ENCODE data around the gene SMYD3. TPM values are rescaled to one million over a fixed set of nuclear protein-coding genes. Genes with fewer than 3 reads are reported as not detected.

Gene SMYD3
- total RNA-seq, 1 donor from 2014 or later = 28.3 TPM

GRCh38 chr1:245867738-245868137 lies 639.3 kb downstream of the SMYD3 start:
- no peak for DNase-seq

- DNase-seq = no peak
Observed at GRCh38 chr1:245864872-245865271, 642.2 kb downstream of the SMYD3 start.

- DNase-seq = no peak
Observed at GRCh38 chr1:245863566-245864184, 643.4 kb downstream of the SMYD3 start.

- no peak for DNase-seq
Observed at GRCh38 chr1:245862812-245863540, 644.1 kb downstream of the SMYD3 start.

- peak; percentile 14 for DNase-seq
Observed at GRCh38 chr1:245860657-245861544, 646.2 kb downstream of the SMYD3 start.

GRCh38 chr1:245859493-245860114 lies 647.5 kb downstream of the SMYD3 start:
- no peak for DNase-seq

- DNase-seq = peak; percentile 28
Observed at GRCh38 chr1:245858722-245859492, 648.2 kb downstream of the SMYD3 start.

GRCh38 chr1:245858022-245858721 lies 648.9 kb downstream of the SMYD3 start:
- no peak for DNase-seq

- no peak for DNase-seq
Observed at GRCh38 chr1:245856944-245857531, 650.0 kb downstream of the SMYD3 start.

- DNase-seq = no peak
Observed at GRCh38 chr1:245855846-245856730, 651.0 kb downstream of the SMYD3 start.

GRCh38 chr1:245853291-245853690 lies 653.8 kb downstream of the SMYD3 start:
- DNase-seq = no peak

GRCh38 chr1:245843101-245843500 lies 664.0 kb downstream of the SMYD3 start:
- DNase-seq = no peak

GRCh38 chr1:245842106-245842505 lies 665.0 kb downstream of the SMYD3 start:
- no peak for DNase-seq

- no peak for DNase-seq
Observed at GRCh38 chr1:245840971-245841370, 666.1 kb downstream of the SMYD3 start.

- no peak for DNase-seq
Observed at GRCh38 chr1:245837718-245838117, 669.4 kb downstream of the SMYD3 start.

- DNase-seq = peak; percentile 8
Observed at GRCh38 chr1:245835386-245835785, 671.7 kb downstream of the SMYD3 start.

GRCh38 chr1:245834002-245834401 lies 673.1 kb downstream of the SMYD3 start:
- DNase-seq = no peak

GRCh38 chr1:245832771-245833527 lies 674.1 kb downstream of the SMYD3 start:
- DNase-seq = no peak

- no peak for DNase-seq
Observed at GRCh38 chr1:245831518-245831917, 675.6 kb downstream of the SMYD3 start.
